ENCODE measurements around the gene TNFRSF21. TPM values are rescaled to one million over a fixed set of nuclear protein-coding genes. Genes with fewer than 3 reads are reported as not detected.

TNFRSF21 gene
- total RNA-seq, 1 experiment from 2014 or later: 106 TPM

DNA sequence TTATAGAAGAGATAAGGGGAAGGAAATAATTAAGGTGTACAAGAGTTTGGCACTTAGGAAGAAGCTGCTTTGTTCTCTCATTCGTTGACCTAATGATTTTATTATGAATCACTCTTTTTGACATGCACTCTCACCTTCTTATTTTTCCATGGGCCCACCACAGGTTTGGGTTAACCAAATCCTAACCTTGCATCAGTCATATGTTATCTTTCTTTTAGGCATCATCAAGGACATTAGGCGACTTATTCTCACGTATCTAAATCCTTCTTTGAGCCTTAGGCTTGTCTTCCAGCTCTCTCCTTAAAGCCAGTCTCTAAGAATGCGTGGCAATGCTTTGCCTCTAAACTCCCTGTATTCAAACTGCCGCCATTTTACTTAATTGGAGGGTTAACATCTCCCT is 58.3 kb downstream of the TNFRSF21 start:
- Histone ChIP-seq H3K79me2 (ENCODE audit: low read length) (peaks cover 86% of the 10 kb centered on the region), H3K9ac (ENCODE audit: low read length) (no peak overlapping the region), H4K20me1 (ENCODE audit: low read length) (0 out of 2 replicates have a peak, but pooled peaks cover 4% of the 10 kb centered on the region), H3K27ac (ENCODE audit: low read length) (no peak overlapping the region), H3K9me2 (replicated peaks; ENCODE audit: low read length) (no peaks in the 10 kb centered on the region), H3K36me3 (ENCODE audit: low read depth, low read length) (peaks cover 60% of the 10 kb centered on the region), H2AFZ (ENCODE audit: low read length) (no peak overlapping the region), H3K4me3 (ENCODE audit: low read length) (no peak overlapping the region), H3K4me1 (ENCODE audit: insufficient read depth, low read length) (0 out of 2 replicates have a peak, but pooled peaks cover 4% of the 10 kb centered on the region), H3K4me2 (ENCODE audit: low read length) (no peak overlapping the region), H3K9me3 (ENCODE audit: low read length) (no peaks in the 10 kb centered on the region), H3F3A (ENCODE audit: low read length, unreplicated experiment) (no peaks in the 10 kb centered on the region), H3K27me3 (ENCODE audit: low read length) (no peaks in the 10 kb centered on the region)
- ChIA-PET POLR2A (ENCODE audit: unreplicated experiment) (no interaction called here), CTCF (no interaction called here)
- no TSS peak for BruUV-seq (replicated peaks)
- intact Hi-C loops (cut with micrococcal nuclease): no loop called here
- no peak for ATAC-seq
- no peak for DNase-seq
- TF ChIP-seq EZH2phosphoT487 (IDR thresholded peaks at IDR 0.05; ENCODE audit: borderline replicate concordance, low read length) (no peak), EZH2 (IDR thresholded peaks at IDR 0.05; ENCODE audit: low read length, unreplicated experiment) (no peak)
- TF ChIP-seq, protein P1, sequence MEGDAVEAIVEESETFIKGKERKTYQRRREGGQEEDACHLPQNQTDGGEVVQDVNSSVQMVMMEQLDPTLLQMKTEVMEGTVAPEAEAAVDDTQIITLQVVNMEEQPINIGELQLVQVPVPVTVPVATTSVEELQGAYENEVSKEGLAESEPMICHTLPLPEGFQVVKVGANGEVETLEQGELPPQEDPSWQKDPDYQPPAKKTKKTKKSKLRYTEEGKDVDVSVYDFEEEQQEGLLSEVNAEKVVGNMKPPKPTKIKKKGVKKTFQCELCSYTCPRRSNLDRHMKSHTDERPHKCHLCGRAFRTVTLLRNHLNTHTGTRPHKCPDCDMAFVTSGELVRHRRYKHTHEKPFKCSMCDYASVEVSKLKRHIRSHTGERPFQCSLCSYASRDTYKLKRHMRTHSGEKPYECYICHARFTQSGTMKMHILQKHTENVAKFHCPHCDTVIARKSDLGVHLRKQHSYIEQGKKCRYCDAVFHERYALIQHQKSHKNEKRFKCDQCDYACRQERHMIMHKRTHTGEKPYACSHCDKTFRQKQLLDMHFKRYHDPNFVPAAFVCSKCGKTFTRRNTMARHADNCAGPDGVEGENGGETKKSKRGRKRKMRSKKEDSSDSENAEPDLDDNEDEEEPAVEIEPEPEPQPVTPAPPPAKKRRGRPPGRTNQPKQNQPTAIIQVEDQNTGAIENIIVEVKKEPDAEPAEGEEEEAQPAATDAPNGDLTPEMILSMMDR (conservative IDR thresholded peaks at IDR 0.05; ENCODE audit: low read depth, low read length): no peak

DNA sequence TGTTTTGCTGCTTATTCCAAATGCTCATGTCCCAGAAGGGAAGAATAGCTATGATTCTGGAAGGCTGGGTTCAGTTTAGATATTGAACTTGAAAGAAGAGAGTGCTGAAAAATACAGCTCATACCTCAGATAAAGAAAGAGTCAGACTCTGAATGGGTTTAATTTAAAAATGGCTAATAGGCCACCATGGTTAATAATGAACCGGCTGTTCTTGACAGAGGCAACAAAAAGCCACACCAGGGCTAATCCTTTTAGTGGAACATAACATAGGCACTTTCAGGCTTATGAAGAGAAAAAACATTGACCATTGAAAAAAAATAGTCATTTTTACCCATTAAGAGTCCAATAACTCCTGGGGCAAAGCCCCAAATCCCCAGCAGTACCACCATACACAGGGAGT is 59.4 kb downstream of the TNFRSF21 start:
- Histone ChIP-seq H3K9me2 (replicated peaks; ENCODE audit: low read length) (no peaks in the 10 kb centered on the region), H3K36me3 (ENCODE audit: low read depth, low read length) (peaks cover 63% of the 10 kb centered on the region), H3K4me2 (ENCODE audit: low read length) (no peak overlapping the region), H3K4me1 (ENCODE audit: insufficient read depth, low read length) (0 out of 2 replicates have a peak, but pooled peaks cover 4% of the 10 kb centered on the region), H4K20me1 (ENCODE audit: low read length) (0 out of 2 replicates have a peak, but pooled peaks cover 4% of the 10 kb centered on the region), H3K9me3 (ENCODE audit: low read length) (no peaks in the 10 kb centered on the region), H3F3A (ENCODE audit: low read length, unreplicated experiment) (no peaks in the 10 kb centered on the region), H3K27ac (ENCODE audit: low read length) (no peak overlapping the region), H3K27me3 (ENCODE audit: low read length) (no peaks in the 10 kb centered on the region), H2AFZ (ENCODE audit: low read length) (no peak overlapping the region), H3K9ac (ENCODE audit: low read length) (no peak overlapping the region), H3K79me2 (ENCODE audit: low read length) (peaks cover 86% of the 10 kb centered on the region), H3K4me3 (ENCODE audit: low read length) (no peak overlapping the region)
- TF ChIP-seq EZH2 (IDR thresholded peaks at IDR 0.05; ENCODE audit: low read length, unreplicated experiment) (no peak), EZH2phosphoT487 (IDR thresholded peaks at IDR 0.05; ENCODE audit: borderline replicate concordance, low read length) (no peak)
- TF ChIP-seq, protein P1 (conservative IDR thresholded peaks at IDR 0.05; ENCODE audit: low read depth, low read length): no peak
- DNase-seq (no peak), ATAC-seq (no peak)
- CTCF ChIA-PET: no interaction called here
- no TSS peak for BruUV-seq (replicated peaks)
- POLR2A ChIA-PET (ENCODE audit: unreplicated experiment): interaction anchor here (0.6 kb wide), 1 partner anchor 53 kb away, joined by 3 read pairs; no protein-coding TSS in a partner anchor
- intact Hi-C loops (cut with micrococcal nuclease): no loop called here

DNA sequence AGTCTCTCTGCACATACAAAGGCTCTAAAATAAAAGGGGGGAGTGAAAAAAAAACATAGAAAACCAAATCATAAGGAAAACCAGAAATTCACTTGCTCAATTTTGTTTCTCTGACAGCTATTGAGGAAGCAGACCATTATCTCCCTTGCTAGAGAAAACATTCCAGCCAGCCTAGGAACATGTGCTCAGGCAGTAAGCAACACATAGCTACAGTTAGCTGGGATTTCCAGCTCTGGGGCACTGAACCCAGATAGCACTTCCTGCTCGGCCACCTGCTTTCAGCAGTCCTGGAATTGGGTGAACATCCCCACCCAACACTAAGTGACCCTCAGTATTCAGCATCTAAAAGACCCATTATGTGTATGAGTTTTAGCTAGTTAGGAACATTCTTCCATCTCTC is 61.3 kb downstream of the TNFRSF21 start:
- H3K4me2 ChIP-seq (ENCODE audit: low read length): no peak overlapping the region
- 0 out of 2 replicates have a peak, but pooled peaks cover 4% of the 10 kb centered on the region for H4K20me1 ChIP-seq (ENCODE audit: low read length)
- no peak overlapping the region for H2AFZ ChIP-seq (ENCODE audit: low read length)
- peaks cover 50% of the 10 kb centered on the region for H3K36me3 ChIP-seq (ENCODE audit: low read depth, low read length)
- no peaks in the 10 kb centered on the region for H3K9me2 ChIP-seq (replicated peaks; ENCODE audit: low read length)
- H3K4me1 ChIP-seq (ENCODE audit: insufficient read depth, low read length): 0 out of 2 replicates have a peak, but pooled peaks cover 4% of the 10 kb centered on the region
- no peaks in the 10 kb centered on the region for H3F3A ChIP-seq (ENCODE audit: low read length, unreplicated experiment)
- intact Hi-C loops (cut with micrococcal nuclease): loop anchor here (10.0 kb wide), 1 partner anchor 64 kb away; no protein-coding TSS in a partner anchor
- DNase-seq (no peak), ATAC-seq (no peak)
- H3K9ac ChIP-seq (ENCODE audit: low read length): no peak overlapping the region
- no TSS peak for BruUV-seq (replicated peaks)
- H3K27me3 ChIP-seq (ENCODE audit: low read length): no peaks in the 10 kb centered on the region
- ChIA-PET POLR2A (ENCODE audit: unreplicated experiment) (no interaction called here), CTCF (no interaction called here)
- no peak overlapping the region for H3K27ac ChIP-seq (ENCODE audit: low read length)
- peaks cover 70% of the 10 kb centered on the region for H3K79me2 ChIP-seq (ENCODE audit: low read length)
- TF ChIP-seq EZH2phosphoT487 (IDR thresholded peaks at IDR 0.05; ENCODE audit: borderline replicate concordance, low read length): no peak
- no peak for TF ChIP-seq EZH2 (IDR thresholded peaks at IDR 0.05; ENCODE audit: low read length, unreplicated experiment)
- TF ChIP-seq, protein P1 (conservative IDR thresholded peaks at IDR 0.05; ENCODE audit: low read depth, low read length): no peak
- no peak overlapping the region for H3K4me3 ChIP-seq (ENCODE audit: low read length)
- H3K9me3 ChIP-seq (ENCODE audit: low read length): no peaks in the 10 kb centered on the region
